HG03039 (cell line): ENCODE measurements around the gene LATS2.

Experiments
- ATAC-seq: cut with Tn5 transposase; IDR thresholded peaks from one replicate; pipeline ENCODE4 v1.9.1; 2021; ENCODE audit warnings: mild to moderate bottlenecking, moderate library complexity; ENCODE audit not compliant: unreplicated experiment

The LATS2 gene

GRCh38 chr13:21048901-21049698, 12.3 kb downstream of the LATS2 start:
- no peak for ATAC-seq

GRCh38 chr13:21047591-21048282, 13.6 kb downstream of the LATS2 start:
- no peak for ATAC-seq

GRCh38 chr13:21047087-21047486, 14.3 kb downstream of the LATS2 start:
- no peak for ATAC-seq

- ATAC-seq: no peak
Measured at GRCh38 chr13:21046203-21046602, 15.2 kb downstream of the LATS2 start.

- ATAC-seq: no peak
Measured at GRCh38 chr13:21045100-21045499, 16.3 kb downstream of the LATS2 start.

GRCh38 chr13:21043898-21044297, 17.5 kb downstream of the LATS2 start:
- no peak for ATAC-seq

GRCh38 chr13:21040120-21040826, 21.1 kb downstream of the LATS2 start:
- ATAC-seq: no peak

- ATAC-seq: no peak
Measured at GRCh38 chr13:21039097-21039800, 22.1 kb downstream of the LATS2 start.

GRCh38 chr13:21037656-21038055, 23.7 kb downstream of the LATS2 start:
- no peak for ATAC-seq

GRCh38 chr13:21035498-21035897, 25.9 kb downstream of the LATS2 start:
- ATAC-seq: no peak

GRCh38 chr13:21034603-21035191, 26.7 kb downstream of the LATS2 start:
- no peak for ATAC-seq

- ATAC-seq: no peak
Measured at GRCh38 chr13:21033856-21034602, 27.4 kb downstream of the LATS2 start.

- no peak for ATAC-seq
Measured at GRCh38 chr13:21033212-21033840, 28.1 kb downstream of the LATS2 start.

GRCh38 chr13:21032656-21033055, 28.7 kb downstream of the LATS2 start:
- no peak for ATAC-seq

GRCh38 chr13:21031594-21032275, 29.7 kb downstream of the LATS2 start:
- no peak for ATAC-seq

GRCh38 chr13:21025539-21025938, 35.8 kb downstream of the LATS2 start:
- no peak for ATAC-seq

- no peak for ATAC-seq
Measured at GRCh38 chr13:21022056-21022979, 39.1 kb downstream of the LATS2 start.

- no peak for ATAC-seq
Measured at GRCh38 chr13:21020581-21020980, 40.8 kb downstream of the LATS2 start.
